Measurements from ENCODE around the gene CCDC154.
"Not testable (repeated sequence)": the region's sequence is repeated elsewhere in the genome, so short reads cannot be mapped to it uniquely, and the experiment has no call there.

Gene CCDC154

GRCh38 chr16:1472974-1473373, 28.6 kb upstream of the CCDC154 start:
- no peak for TF ChIP-seq CTCF (IDR thresholded peaks at IDR 0.05; ENCODE audit: low read length, missing control alignments)
- H3K4me3 ChIP-seq (replicated peaks; ENCODE audit: low read depth, low read length): no peak overlapping the region
- no peak for DNase-seq (ENCODE audit: low read depth)

- no peak for DNase-seq (ENCODE audit: low read depth)
- H3K4me3 ChIP-seq (replicated peaks; ENCODE audit: low read depth, low read length): no peak overlapping the region
- TF ChIP-seq CTCF (IDR thresholded peaks at IDR 0.05; ENCODE audit: low read length, missing control alignments): no peak
These were observed 27.3 kb upstream of the CCDC154 start for GRCh38 chr16:1471569-1472194.

- DNase-seq (ENCODE audit: low read depth): peak; percentile 39
- TF ChIP-seq CTCF (IDR thresholded peaks at IDR 0.05; ENCODE audit: low read length, missing control alignments): no peak
- H3K4me3 ChIP-seq (replicated peaks; ENCODE audit: low read depth, low read length): no peak overlapping the region
These were observed 26.3 kb upstream of the CCDC154 start for GRCh38 chr16:1470481-1471251.

GRCh38 chr16:1469693-1470201, 25.4 kb upstream of the CCDC154 start:
- no peak for TF ChIP-seq CTCF (IDR thresholded peaks at IDR 0.05; ENCODE audit: low read length, missing control alignments)
- no peak overlapping the region for H3K4me3 ChIP-seq (replicated peaks; ENCODE audit: low read depth, low read length)
- DNase-seq (ENCODE audit: low read depth): no peak

- not testable (repeated sequence) for H3K4me3 ChIP-seq (replicated peaks; ENCODE audit: low read depth, low read length); DNase-seq (ENCODE audit: low read depth)
These were observed 24.8 kb upstream of the CCDC154 start for GRCh38 chr16:1469141-1469540.

DNA sequence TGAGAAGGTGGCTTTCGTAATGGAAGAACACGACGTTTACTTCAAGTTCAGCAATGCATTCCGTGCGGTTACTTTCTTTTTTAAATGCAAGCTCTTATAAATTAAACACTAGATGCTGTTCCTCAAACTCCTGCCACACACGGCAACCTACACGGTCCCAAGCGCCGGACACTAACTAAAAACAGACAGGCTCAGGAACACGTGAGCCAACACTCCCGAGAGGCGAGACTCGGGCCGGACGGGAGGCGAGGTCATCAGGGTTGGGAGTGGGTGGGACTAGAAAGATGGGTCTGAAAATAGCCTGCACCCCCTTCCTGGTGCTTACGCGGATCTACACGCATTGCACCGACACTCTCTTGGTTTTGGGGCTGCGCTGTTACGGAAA, 24.1 kb upstream of the CCDC154 start:
- no peak overlapping the region for H3K4me3 ChIP-seq (replicated peaks; ENCODE audit: low read depth, low read length)
- TF ChIP-seq CTCF (IDR thresholded peaks at IDR 0.05; ENCODE audit: low read length, missing control alignments): no peak
- no peak for DNase-seq (ENCODE audit: low read depth)

GRCh38 chr16:1466968-1467521, 22.7 kb upstream of the CCDC154 start:
- no peak for DNase-seq (ENCODE audit: low read depth)
- H3K4me3 ChIP-seq (replicated peaks; ENCODE audit: low read depth, low read length): no peak overlapping the region
- no peak for TF ChIP-seq CTCF (IDR thresholded peaks at IDR 0.05; ENCODE audit: low read length, missing control alignments)

All from fibroblast of pulmonary artery (primary cell).